Prostate gland (tissue), 2 donors: ENCODE results near the gene NCOR2.

Experiments
- POLR2A ChIP-seq: fragments of 450-650 bp; IDR thresholded peaks from one replicate; pipeline ENCODE4 v1.6.1; 2016; ENCODE audit warnings: antibody characterized with exemption, mild to moderate bottlenecking
- POLR2AphosphoS5 ChIP-seq: sonication (generic); formaldehyde crosslinking; IDR thresholded peaks from one replicate; pipeline ENCODE4 v1.6.1; 2017; ENCODE audit warnings: antibody characterized with exemption
- TF ChIP-seq, protein P1 (sequence below), 4 experiments: fragments of 200-600 bp in 2 of 4; fragments of 450-650 bp in 2 of 4; sonication (generic) in 2 of 4; IDR thresholded peaks; 1 replicate in 3 of 4; 2 replicates in 1 of 4; pipeline ENCODE4 v1.5.1; 2016 to 2019; ENCODE audit warnings: antibody characterized with exemption in 4 of 4, mild to moderate bottlenecking in 2 of 4, moderate library complexity in 2 of 4

DNA sequence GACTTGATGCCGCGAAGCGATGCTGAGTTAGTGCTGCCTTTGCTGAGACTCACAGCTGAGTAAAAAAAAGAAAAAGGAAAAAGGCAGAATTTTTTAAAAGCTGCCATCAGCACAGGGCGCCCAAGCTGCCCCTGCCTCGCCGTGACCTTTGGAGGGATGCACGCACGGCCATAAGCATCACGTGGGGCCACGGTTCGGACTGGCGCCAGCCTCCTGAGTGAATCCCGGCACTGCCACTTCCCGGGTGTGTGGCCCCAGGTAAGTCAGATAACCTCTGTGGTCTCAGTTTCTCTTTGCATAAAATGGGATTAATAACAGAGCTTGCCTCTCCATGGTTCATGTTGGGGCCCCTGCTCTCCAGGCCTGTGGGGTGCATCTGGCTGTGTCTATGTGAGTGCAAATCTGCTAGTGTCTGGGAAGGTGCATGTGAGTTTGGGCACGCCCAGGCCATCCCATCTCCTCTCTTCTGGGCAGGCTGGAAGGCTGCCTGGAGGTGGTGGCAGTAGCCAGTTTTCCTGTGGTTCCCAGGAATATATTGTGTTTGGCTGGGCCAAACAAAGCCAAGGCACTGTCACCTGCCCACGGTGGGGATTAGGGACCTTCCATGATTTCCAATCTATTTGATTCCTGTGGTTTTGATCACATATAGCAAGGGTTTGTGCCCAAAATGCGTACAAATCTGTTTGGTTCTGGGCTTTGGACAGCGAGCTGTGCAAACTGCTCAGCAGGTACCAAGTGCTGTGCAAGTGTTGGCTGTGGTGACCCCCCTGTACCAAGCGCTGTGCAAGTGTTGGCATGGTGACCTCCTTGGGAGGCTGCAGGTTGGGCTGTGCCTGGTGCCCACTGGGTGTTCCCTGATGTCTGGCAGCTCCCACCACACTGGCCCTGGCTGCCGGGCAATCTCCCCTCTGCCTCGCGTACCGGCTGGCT lies 43.5 kb upstream of the NCOR2 start:
- TF ChIP-seq, protein P1, sequence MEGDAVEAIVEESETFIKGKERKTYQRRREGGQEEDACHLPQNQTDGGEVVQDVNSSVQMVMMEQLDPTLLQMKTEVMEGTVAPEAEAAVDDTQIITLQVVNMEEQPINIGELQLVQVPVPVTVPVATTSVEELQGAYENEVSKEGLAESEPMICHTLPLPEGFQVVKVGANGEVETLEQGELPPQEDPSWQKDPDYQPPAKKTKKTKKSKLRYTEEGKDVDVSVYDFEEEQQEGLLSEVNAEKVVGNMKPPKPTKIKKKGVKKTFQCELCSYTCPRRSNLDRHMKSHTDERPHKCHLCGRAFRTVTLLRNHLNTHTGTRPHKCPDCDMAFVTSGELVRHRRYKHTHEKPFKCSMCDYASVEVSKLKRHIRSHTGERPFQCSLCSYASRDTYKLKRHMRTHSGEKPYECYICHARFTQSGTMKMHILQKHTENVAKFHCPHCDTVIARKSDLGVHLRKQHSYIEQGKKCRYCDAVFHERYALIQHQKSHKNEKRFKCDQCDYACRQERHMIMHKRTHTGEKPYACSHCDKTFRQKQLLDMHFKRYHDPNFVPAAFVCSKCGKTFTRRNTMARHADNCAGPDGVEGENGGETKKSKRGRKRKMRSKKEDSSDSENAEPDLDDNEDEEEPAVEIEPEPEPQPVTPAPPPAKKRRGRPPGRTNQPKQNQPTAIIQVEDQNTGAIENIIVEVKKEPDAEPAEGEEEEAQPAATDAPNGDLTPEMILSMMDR (IDR thresholded peaks at IDR 0.05), result no peak
- TF ChIP-seq POLR2AphosphoS5, result no peak
- TF ChIP-seq POLR2A, result no peak
